Measurements from ENCODE around the gene WDR18. TPM values are rescaled to one million over a fixed set of nuclear protein-coding genes. Genes with fewer than 3 reads are reported as not detected.
A peak's percentile ranks its signal among the peaks of the same experiment; 100 is the strongest.

The WDR18 gene
- total RNA-seq, 1 experiment from 2014 or later = 96.8 TPM

DNA sequence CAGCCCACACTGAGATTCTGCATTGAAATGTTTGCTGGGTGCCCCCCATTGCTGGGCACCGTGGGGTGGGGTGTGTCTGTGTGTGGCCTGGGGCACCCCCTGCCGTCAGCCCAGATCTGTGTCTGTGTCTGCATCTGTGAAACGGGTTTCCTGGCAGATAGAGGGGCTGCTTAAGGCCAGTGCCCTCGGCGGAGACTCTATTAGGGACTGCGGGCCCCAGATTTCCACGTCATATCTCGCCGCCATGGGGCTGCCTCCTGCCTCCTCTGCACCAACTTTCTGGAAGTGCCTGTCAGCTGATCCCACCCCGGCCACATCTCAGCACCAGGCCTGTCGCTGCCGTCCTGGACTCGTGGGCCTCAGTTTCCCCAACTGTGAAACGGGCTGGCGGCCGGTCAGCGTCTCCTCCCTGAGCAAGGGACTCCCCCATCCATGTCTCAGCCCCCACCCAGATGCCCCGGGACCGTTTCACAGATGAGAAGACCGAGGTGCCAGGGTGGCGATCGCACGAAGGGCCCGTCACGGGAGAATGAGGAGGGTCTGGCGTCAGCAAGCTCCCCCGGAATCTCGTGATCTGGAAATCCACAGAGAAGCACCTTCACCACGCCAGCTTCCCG, 36.9 kb upstream of the WDR18 start:
- Histone ChIP-seq H3K27me3 (replicated peaks; ENCODE audit: control insufficient read depth, insufficient read depth, low read length) (no peaks in the 10 kb centered on the region), H3K4me1 (peaks cover 43% of the 10 kb centered on the region), H3K4me3 (ENCODE audit: low read depth, low read length) (no peak overlapping the region), H3K9me3 (no peaks in the 10 kb centered on the region), H3K36me3 (ENCODE audit: control insufficient read depth, insufficient read depth, low read length) (peaks cover 3% of the 10 kb centered on the region)
- CTCF ChIA-PET = no interaction called here
- peaks cover 7% of the 10 kb centered on the region for H3K4me1 Mint-ChIP-seq (ENCODE audit: low read depth, unreplicated experiment)
- TF ChIP-seq, protein P1, sequence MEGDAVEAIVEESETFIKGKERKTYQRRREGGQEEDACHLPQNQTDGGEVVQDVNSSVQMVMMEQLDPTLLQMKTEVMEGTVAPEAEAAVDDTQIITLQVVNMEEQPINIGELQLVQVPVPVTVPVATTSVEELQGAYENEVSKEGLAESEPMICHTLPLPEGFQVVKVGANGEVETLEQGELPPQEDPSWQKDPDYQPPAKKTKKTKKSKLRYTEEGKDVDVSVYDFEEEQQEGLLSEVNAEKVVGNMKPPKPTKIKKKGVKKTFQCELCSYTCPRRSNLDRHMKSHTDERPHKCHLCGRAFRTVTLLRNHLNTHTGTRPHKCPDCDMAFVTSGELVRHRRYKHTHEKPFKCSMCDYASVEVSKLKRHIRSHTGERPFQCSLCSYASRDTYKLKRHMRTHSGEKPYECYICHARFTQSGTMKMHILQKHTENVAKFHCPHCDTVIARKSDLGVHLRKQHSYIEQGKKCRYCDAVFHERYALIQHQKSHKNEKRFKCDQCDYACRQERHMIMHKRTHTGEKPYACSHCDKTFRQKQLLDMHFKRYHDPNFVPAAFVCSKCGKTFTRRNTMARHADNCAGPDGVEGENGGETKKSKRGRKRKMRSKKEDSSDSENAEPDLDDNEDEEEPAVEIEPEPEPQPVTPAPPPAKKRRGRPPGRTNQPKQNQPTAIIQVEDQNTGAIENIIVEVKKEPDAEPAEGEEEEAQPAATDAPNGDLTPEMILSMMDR (IDR thresholded peaks at IDR 0.05; ENCODE audit: insufficient read depth in 1 of 2, low read depth in 1 of 2, low read length in 1 of 2, severe bottlenecking in 1 of 2, unreplicated experiment in 1 of 2) = no peak
- H3K27ac Mint-ChIP-seq (ENCODE audit: unreplicated experiment) = no peak overlapping the region
- intact Hi-C loops (cut with micrococcal nuclease; ENCODE audit: unreplicated experiment) = no loop called here
- peaks cover 92% of the 10 kb centered on the region for H3K36me3 Mint-ChIP-seq (ENCODE audit: insufficient read depth, unreplicated experiment)
- POLR2A ChIA-PET = no interaction called here
- H3K4me3 Mint-ChIP-seq (ENCODE audit: unreplicated experiment) = no peak overlapping the region
- no peak for DNase-seq
- BruUV-seq (replicated peaks) = no TSS peak
- H3K9me3 Mint-ChIP-seq (ENCODE audit: unreplicated experiment) = no peaks in the 10 kb centered on the region
- H3K27me3 Mint-ChIP-seq (ENCODE audit: insufficient read depth, unreplicated experiment) = no peaks in the 10 kb centered on the region

DNA sequence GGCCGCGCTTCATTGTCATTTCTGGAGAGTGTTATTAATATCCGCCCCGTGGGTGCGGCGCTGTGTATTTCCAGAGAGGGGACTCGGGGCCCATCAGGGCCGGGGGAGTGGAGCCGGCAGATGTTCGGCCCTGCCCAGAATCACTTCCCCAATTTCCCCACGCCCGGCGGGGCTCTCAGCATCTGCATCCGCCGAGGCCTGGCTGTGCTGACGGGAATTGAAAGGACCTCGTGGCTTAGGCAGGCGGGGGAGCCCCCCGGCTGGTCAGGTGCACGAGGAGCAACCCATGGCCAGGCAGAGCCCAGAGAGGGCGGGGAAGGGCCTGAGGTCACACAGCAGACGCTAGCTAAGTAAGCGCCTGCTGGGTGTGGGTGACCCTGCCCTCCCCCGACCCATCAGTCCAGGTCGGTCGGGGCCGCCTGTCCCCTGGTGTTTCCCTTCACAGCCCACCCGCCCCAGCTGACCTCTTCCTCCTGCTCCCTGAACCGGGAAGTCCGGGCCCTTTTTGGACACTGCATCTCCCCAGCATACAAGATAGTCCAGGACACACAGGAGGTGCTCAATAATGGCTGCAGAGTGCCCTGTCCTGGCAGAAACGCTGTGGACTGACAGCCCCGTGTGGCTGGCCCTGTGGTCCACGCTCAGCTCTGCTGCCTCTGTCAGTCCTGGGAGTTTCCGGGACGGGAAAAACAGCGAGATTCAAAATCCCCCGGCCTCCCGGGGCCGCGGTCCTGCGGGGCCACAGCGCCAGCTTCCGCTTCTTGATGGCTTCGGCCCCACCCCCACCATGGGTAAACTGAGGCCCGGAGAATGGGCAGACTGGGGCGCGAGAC, 36.2 kb upstream of the WDR18 start:
- peaks cover 7% of the 10 kb centered on the region for H3K4me1 Mint-ChIP-seq (ENCODE audit: low read depth, unreplicated experiment)
- H3K9me3 ChIP-seq = no peaks in the 10 kb centered on the region
- no TSS peak for BruUV-seq (replicated peaks)
- TF ChIP-seq, protein P1 (IDR thresholded peaks at IDR 0.05; ENCODE audit: insufficient read depth in 1 of 2, low read depth in 1 of 2, low read length in 1 of 2, severe bottlenecking in 1 of 2, unreplicated experiment in 1 of 2) = no peak
- ChIA-PET CTCF (no interaction called here), POLR2A (interaction anchor here (0.9 kb wide), 1 partner anchor 9 kb away, joined by 4 read pairs; no protein-coding TSS in a partner anchor)
- H3K27me3 Mint-ChIP-seq (ENCODE audit: insufficient read depth, unreplicated experiment) = no peaks in the 10 kb centered on the region
- H3K36me3 Mint-ChIP-seq (ENCODE audit: insufficient read depth, unreplicated experiment) = peaks cover 92% of the 10 kb centered on the region
- H3K9me3 Mint-ChIP-seq (ENCODE audit: unreplicated experiment) = no peaks in the 10 kb centered on the region
- H3K36me3 ChIP-seq (ENCODE audit: control insufficient read depth, insufficient read depth, low read length) = peaks cover 3% of the 10 kb centered on the region
- intact Hi-C loops (cut with micrococcal nuclease; ENCODE audit: unreplicated experiment) = no loop called here
- no peak overlapping the region for H3K4me3 ChIP-seq (ENCODE audit: low read depth, low read length)
- H3K27ac Mint-ChIP-seq (ENCODE audit: unreplicated experiment) = peak overlapping the region; percentile 74
- H3K4me1 ChIP-seq = peaks cover 43% of the 10 kb centered on the region
- DNase-seq = no peak
- no peaks in the 10 kb centered on the region for H3K27me3 ChIP-seq (replicated peaks; ENCODE audit: control insufficient read depth, insufficient read depth, low read length)
- no peak overlapping the region for H3K4me3 Mint-ChIP-seq (ENCODE audit: unreplicated experiment)

DNA sequence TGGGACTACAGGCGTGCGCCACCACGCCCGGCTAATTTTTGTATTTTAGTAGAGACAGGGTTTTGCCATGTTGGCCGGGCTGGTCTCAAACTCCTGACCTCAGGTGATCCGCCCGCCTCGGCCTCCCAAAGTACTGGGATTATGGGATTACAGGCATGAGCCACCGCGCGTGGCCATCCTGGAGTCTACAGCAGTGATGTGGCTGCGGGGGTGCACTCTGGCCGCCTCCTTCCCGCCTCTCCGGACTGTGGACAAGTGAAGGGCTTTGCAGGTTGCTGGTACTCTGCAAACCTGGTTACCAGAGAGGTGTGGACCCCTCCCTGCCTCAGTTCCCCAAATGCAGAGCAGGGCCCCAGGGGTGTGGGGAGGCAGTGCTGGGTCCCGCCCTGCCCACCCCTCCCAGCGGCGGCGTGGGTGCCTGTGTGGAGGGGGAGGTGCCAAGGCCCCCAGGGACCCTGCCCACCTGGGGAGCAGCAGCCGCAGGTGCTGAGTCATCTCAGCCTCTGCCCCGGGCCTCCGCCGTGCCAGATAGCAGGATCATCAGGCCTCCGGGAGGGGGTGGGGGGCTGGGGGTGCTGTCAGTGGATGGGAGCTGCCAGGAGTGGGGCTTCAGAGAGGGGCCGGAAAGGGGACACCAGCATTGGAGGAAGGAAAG, 35.2 kb upstream of the WDR18 start:
- no TSS peak for BruUV-seq (replicated peaks)
- ChIA-PET POLR2A (interaction anchor here (0.9 kb wide), 1 partner anchor 8 kb away, joined by 4 read pairs; no protein-coding TSS in a partner anchor), CTCF (no interaction called here)
- Mint-ChIP-seq H3K4me1 (ENCODE audit: low read depth, unreplicated experiment) (peaks cover 7% of the 10 kb centered on the region), H3K27ac (ENCODE audit: unreplicated experiment) (peak overlapping the region; percentile 74), H3K27me3 (ENCODE audit: insufficient read depth, unreplicated experiment) (no peaks in the 10 kb centered on the region), H3K9me3 (ENCODE audit: unreplicated experiment) (no peaks in the 10 kb centered on the region), H3K4me3 (ENCODE audit: unreplicated experiment) (no peak overlapping the region), H3K36me3 (ENCODE audit: insufficient read depth, unreplicated experiment) (peaks cover 93% of the 10 kb centered on the region)
- intact Hi-C loops (cut with micrococcal nuclease; ENCODE audit: unreplicated experiment) = no loop called here
- Histone ChIP-seq H3K4me3 (ENCODE audit: low read depth, low read length) (no peak overlapping the region), H3K4me1 (peaks cover 49% of the 10 kb centered on the region), H3K27me3 (replicated peaks; ENCODE audit: control insufficient read depth, insufficient read depth, low read length) (no peaks in the 10 kb centered on the region), H3K36me3 (ENCODE audit: control insufficient read depth, insufficient read depth, low read length) (peaks cover 1% of the 10 kb centered on the region), H3K9me3 (no peaks in the 10 kb centered on the region)
- TF ChIP-seq, protein P1 (IDR thresholded peaks at IDR 0.05; ENCODE audit: insufficient read depth in 1 of 2, low read depth in 1 of 2, low read length in 1 of 2, severe bottlenecking in 1 of 2, unreplicated experiment in 1 of 2) = no peak
- peak in 1 of 2 experiments; percentile 39 for DNase-seq
